HG02870 (cell line): ENCODE results near the gene RASAL1.

Source experiments
- ATAC-seq: cut with Tn5 transposase; IDR thresholded peaks from one replicate; pipeline ENCODE4 v1.9.1; 2021; ENCODE audit warnings: mild to moderate bottlenecking, moderate library complexity; ENCODE audit not compliant: unreplicated experiment

RASAL1 gene

DNA sequence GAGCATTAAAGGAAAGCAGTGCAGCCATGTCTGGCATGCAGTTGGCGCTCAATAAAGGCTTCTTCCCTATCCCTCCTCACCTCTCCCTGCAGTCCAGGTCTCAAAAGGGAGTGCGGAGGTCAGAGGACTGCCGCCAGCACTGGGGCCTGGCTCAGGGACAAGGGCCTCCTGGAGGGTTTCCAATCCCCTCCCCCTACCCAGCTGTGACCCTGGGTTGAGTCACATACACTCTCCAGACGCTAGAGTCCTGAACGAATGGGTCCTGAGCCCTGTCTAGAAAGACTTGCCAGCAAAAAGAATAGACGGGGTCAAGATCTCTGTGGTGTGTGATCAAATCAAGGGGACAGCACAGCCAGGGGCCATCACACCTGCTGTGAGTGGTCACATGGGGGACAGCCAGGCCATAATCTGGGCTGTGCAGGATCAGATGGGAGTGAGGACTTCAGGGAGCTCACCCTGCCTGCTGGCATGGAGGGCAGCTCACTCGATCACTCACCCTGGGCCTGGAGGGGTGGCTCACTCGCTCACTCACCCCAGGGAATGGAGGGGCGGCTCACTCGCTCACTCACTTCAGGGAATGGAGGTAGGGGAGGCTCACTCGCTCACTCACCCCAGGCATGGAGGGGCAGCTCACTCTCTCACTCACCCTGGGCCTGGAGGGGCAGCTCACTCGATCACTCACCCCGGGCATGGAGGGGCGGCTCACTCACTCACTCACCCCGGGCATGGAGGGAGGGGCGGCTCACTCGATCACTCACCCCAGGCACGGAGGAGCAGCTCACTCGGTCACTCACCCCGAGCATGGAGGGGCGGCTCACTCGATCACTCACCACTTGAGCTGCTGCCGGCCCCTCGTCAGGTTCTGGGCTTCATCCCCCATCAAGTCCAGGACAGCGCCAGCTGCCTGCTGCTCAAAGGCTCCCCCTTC lies 26.8 kb upstream of the RASAL1 start:
- ATAC-seq, result no peak

DNA sequence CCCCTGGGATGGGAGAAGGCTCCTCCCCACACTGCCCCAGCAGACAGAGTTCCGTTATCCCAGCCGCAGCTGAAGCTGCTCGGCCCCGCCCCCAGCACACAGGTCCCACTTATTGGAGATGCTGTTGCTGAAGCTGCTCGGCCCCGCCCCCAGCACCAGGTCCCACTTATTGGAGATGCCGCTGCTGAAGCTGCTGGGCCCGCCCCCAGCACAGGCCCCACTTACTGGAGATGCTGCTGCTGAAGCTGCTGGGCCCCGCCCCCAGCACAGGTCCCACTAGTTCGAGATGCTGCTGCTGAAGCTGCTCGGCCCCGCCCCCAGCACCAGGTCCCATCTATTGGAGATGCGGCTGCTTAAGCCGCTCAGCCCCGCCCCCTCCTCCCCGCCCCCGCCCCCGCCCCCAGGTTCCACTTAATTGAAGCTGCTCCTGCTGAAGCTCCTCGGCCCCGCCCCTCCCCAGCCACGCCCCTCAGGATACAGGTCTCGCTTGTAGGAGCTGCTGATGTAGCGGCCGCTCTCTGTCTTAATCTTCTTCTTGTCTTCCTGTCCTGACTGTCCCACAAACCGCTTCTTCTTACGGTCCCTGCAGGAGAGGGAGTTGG lies 26.0 kb upstream of the RASAL1 start:
- ATAC-seq, result no peak

DNA sequence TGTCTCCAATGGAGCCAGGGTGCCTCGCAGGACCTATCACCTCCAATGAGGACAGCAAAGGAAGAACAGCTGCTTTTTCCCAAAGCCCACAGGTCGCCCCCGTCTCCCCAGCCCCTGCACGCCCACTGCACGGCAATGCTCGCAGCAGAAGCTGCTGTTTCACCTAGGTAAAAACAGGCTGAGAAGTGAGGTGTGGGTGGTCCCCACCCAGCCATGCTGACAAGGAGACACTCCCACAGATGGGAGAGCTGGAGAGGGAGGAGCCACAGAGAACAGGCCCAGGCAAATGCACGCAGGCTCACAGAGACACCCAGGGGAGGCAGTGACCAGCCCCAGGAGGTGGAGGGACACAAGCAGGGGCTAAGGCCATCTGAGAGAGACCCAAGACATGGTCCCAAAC lies 24.4 kb upstream of the RASAL1 start:
- ATAC-seq, result no peak

DNA sequence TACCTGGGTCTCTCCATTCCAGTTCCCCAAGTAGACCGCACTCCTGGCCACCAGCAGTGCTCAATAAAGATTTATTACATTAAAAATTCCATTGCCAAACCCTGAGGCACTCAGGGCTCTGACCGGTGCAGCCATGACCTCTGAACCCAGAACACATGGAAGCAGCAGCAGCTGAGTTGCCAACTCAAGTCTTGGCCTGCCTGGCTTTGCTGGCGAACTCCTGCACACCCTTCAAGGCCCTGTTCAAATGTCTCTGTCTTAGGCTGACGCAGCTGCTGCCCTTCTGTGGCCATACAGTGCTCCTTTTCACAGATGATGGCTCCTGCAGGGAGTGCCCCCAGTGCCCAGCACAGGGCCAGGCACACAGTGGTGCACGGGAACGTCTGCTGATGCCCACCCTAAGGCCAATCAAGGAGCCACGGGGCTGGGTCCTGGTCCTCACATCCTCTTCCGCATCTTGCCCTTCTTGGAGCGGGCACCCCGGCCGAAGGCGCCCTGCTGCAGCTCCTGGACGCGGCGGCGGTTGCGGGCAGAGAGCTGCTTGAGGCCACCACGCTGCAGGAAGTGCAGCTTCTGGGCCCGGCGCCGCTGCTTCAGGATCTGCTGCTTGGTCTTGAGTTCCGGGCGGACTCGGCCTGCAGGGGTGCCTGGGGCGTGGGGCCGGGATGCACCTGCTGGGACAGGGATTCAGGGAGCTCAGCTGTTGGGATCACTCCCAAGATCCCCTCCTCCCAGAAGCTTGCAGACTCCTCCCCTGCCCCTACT lies 23.1 kb upstream of the RASAL1 start:
- ATAC-seq, result no peak

DNA sequence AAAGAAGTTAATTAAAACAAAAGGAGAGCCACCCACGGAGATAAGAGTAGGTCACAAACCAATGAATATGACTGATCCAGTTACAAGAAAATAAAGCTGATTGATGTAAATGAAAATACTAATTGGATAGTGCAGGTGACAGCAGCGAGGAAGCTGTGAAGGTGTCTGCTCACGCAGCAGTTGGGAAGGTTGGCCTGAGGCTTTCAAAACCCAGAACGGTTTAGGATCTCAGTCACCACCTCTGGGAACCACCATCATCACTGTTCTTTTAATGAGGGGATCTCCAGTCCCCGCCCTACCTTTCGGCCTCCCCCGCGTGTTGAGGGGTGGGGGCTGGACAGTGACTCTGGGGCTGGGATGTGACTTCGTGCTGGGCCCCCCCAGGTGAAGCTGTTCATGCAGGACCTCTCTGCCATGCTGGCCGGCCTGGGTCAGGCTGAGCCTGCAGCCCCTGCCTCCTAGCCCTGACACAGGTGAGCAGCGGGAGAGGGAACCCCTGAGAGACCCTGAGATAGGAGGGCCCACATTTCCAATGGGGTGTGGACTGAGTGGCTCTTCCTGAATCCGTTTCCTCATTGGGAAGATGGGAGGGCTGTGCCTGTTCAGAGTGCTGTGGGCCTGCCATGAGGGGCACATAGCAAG lies 21.8 kb upstream of the RASAL1 start:
- no peak for ATAC-seq

DNA sequence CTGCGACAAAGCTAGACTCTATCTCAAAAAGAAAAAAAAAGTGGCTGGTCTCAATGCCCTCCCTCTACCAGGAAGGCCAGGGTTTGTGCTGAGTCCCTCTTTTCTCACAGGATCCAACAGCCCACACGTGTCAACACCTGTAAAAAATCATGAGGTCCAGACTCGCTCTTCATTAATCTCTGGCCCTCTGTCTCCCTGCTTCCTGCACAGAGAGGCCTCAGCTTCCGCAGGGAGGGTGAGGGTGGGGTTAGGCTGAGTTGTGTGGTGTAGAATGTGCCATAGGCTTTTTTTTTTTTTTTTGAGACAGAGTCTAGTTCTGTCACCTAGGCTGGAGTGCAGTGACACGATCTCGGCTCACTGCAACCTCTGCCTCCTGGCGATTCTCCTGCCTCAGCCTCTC lies 20.1 kb upstream of the RASAL1 start:
- no peak for ATAC-seq

DNA sequence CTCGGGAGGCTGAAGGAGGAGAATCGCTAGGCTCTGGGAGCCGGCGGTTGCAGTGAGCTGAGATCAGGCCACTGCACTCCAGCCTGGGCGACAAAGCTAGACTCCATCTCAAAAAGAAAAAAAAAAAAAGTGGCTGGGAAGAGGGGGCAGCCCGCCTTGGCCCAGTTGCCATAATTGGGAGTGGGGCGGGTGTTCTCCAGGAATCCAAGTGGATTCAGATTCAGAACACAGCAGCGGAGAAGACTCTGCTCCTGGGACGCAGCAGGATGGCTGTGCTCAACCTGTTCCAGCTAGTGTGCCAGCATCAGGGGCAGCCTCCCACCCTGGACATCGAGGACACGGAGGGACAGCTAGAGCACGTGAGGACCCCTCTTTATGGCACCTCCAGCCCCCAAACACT lies 19.5 kb upstream of the RASAL1 start:
- no peak for ATAC-seq

DNA sequence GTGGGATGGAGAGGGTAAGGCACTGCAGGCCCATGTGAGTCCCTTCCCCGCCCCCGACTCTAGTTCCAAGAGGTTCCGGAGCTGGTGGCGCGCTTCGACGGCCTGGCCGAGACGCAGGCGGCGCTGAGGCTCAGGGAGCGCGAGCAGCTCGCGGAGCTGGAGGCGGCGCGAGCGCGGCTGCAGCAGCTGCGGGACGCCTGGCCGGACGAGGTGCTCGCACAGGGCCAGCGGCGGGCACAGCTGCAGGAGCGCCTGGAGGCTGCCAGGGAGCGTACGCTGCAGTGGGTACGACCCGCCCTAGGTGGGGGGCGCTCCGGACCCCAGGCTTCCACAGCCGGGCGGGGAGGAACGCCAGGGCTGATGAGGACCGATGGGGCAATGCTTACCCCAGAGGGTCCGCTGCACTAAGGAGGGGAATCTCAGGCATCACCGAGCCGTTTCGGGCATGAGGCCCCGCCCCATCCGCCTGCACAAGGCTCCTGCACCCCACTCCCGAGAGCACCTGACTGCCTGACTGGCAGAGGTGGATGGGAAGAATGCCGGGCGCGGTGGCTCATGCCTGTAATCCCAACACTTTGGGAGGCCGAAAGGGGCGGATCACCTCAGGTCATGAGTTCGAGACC lies 18.9 kb upstream of the RASAL1 start:
- no peak for ATAC-seq

DNA sequence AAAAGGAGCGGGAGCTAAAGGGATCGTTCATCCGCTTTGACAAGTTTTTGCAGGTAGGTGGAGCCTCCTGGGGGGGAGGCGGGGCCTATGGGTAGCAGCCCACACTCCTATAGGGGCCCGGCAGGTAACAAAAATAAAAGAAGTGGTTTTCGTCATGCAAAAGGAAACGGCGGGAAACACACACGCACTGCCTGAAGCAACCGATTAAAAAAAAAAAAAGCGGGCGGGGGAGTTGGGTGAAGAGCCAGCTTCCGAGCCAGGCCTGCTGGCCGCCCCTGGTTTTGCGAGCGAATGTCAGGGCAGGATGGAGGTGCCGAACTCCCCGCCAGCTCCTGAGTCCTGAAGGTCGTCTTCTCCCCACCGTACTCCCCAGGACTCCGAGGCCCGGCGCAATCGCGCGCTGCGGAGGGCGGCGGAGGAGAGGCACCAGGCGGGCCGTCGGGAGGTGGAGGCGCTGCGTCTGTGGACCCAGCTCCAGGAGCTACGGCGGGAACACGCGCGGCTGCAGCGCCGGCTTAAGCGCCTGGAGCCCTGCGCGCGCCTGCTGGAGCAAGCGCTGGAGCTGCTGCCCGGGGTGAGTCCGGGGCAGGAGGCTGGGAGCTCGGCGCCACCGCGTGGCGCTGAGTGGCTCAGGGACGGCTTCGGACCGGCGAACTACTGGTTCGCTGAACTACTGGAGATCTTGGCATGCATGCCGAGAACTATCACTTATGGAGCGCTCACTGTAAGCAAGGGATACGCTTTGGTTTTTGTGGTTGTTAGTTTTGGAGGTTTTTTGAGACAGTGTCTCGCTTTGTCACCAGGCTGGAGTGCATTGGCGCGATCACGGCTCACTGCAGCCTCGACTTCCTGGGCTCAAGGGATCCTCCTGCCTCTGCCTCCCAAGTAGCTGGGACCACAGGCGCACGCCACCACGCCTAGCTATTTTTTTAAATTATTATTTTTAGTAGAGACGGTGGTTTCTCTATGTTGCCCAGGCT lies 17.6 kb upstream of the RASAL1 start:
- peak; percentile 44 for ATAC-seq

DNA sequence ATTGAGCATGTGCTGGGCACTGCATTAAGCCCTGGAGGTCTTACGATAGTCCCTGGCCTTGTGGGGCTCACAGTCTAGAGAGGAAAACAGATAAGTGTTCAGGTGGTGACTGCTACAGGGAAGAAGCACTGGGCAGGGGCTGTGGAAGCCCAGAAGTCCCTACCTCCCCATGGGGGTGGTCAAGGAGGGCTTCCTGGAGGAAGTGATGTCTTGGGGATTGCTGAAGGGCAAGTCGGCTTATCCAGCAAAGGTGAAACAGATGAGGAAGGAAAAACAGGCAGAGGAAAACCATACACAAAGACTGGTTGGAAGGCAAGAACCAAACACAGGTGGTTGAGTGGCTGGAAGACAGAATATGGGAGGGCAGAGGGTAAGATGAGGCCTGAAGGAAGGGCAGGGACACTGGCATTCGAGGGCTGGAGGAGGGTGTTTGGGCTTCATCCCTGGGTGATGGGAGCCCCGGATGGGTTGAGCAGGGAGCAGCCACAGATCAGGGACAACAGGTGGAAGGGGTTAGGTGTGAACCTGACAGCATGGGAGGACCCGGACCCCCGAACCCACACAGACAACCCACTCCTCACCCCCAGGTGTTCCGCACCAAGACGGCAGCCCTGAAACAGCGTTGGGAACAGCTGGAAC lies 16.8 kb upstream of the RASAL1 start:
- no peak for ATAC-seq

DNA sequence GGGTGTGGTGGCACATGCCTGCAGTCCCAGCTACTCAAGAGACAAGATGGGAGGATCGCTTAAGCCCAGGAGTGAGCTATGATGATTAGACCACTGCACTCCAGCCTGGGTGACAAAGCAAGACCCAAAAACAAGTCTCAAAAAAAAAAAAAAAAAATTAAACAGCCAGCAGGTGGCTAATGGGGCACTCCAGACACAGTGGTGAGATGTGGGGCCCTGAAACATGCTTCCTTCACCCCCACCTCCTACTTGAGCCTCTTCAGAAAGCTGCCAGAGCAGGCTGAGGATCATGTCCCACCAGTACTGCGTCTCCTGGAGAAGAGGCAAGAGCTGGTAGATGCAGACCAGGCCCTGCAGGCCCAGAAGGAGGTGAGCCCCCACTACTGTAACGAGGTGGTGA lies 16.1 kb upstream of the RASAL1 start:
- ATAC-seq, result no peak

DNA sequence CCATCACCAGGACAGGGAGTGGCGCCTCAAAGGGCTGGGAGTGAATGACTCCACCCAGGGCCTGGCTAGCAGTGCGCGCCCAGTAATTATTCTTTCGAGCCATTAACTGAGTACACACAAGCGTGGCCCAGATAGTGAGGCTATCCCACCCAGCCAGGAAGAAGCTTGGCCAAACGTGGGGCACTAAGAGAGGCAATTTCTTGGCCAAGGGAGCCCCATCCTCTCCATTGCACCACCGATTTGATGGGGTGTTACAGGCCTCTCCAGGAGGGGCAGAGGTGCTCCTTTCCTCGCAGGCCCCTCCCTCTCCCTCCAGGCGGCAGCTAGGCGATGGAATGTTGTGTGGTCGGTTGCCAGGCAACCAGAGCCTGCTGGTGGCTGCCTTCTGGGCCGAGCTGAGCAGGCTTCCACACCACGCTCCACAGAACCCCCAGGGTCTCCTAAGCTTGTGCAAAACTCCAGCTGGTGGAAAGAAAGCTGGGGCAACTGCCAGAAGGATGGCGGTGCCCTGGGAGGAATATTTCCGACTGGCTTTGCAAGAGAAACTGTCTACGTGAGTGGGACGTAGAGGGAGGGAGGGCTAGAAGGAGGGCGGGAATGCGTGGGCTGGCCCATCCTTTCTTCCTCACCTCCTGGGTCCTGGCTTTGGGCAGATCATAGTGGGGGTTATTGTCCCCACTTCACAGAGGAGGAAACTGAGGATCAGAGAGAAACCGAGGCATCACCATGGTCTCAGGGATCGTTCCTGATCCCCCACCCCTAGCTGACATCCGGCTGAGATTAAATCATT lies 14.0 kb upstream of the RASAL1 start, which contains the start of gene CFAP73:
Gene CFAP73 (plus strand): TSS at position 364 of the 790 bp plus-strand sequence. CDS start 134 bp downstream, at position 498.
- ATAC-seq, result no peak

DNA sequence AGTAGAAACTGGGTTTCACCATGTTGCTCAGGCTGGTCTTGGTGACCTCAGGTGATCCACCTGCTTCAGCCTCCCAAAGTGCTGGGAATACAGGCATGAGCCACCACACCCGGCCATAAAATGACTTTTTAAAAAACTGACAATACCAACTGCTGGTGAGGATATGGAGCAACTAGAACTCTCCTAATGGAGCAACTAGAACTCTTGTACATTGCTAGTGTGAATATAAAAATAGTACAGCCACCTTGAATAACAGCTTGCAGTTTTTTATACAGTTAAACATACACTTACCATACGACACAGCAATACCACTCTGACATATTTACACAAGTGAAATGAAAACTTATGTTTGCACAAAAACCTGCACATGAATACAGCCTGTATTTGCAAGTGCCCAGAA lies 11.4 kb upstream of the RASAL1 start:
- ATAC-seq, result no peak

DNA sequence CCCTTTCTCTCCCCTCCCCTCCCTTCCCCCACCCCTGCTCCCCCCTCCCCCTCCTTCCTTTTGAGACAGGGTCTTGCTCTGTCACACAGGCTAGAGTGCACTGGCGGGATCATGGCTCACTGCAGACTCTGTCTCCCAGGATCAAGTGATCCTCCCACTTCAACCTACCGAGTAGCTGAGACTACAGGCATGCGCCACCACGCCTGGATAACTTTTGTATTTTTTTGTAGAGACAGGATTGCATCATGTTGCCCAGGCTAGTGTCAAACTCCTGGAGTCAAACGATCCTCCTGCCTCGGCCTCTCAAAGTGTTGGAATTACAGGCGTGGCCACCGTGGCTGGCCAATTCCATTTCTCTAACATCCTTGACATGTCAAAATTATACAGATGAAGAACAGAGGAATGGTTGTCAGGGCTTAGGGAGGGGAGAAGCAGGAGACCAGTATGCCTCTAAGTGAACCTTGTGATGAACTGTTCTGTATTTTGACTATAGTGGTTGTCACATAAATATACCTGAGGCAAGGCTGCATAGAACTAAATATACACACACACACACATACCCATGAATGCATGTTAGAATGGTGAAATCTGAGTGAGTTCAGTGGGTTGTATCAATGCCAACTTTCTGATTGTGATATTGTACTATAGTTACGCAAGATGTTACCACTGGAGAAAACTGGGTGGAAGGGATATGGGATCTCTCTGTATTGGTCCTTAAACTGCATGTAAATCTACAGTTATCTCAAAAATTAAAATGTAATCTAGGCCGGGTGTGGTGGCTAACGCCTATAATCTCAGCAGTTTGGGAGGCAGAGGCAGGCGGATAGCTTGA lies 10.4 kb upstream of the RASAL1 start:
- ATAC-seq, result no peak

DNA sequence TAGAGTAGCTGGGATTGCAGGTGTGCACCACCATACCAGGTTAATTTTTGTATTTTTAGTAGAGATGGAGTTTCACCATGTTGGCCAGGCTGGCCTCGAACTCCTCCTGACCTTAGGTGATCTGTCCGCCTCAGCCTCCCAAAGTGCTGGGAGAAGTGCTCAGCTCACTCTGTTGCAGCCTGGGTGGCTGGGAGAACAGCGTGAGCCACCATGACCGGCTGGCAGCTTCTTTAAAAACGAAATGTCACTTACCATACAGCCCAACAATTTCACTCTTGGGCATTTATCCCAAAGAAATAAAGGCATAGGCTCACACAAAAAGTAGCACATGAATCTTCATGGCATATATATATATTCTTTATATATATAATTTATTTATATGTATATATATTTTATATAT lies 9.2 kb upstream of the RASAL1 start:
- no peak for ATAC-seq

DNA sequence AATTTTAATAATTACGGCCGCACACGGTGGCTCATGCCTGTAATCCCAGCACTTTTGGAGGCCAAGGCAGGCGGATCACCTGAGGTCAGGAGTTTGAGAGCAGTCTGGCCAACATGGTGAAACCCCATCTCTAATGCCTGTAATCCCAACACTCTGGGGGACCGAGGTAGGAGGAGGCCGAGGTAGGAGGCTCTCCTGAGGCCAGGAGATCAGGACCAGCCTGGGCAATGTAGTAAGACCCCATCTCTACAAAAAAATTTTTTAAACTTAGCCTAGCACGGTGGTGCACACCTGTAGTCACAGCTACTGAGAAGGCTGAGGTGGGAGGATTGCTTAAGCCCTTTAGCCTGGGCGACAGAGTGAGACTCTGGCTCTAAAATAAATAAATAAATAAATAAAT lies 8.4 kb upstream of the RASAL1 start:
- no peak for ATAC-seq

DNA sequence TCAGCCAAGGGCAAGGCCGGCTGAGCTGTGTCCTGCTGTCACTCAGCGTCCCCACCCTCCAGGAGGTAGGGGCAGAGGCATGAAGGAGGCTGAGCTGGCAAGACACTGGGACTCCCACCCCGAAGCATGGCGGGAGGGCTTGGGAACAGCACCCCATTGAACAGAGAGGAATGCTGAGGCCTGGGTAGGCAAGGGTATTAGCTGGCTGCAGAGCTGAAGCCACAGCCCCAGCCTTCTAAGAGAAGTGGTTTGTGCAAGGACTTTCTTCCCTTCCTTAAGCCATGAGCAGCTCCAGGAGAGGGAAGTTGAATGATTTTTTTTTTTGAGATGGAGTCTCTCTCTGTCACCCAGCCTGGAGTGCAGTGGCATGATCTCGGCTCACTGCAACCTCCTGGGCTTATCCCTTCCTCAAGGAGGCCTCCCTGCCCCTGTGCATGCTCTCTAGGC lies 7.3 kb upstream of the RASAL1 start:
- no peak for ATAC-seq
